ENCODE measurements around the gene NOX3. TPM values are rescaled to one million over a fixed set of nuclear protein-coding genes. Genes with fewer than 3 reads are reported as not detected.
"Not testable (repeated sequence)": the region's sequence is repeated elsewhere in the genome, so short reads cannot be mapped to it uniquely, and the experiment has no call there.

NOX3 gene
- total RNA-seq, 6 experiments from 2014 or later: not detected

GRCh38 chr6:155461556-155461955, 5.9 kb upstream of the NOX3 start:
- TF ChIP-seq CTCF (IDR thresholded peaks at IDR 0.05): no peak
- Mint-ChIP-seq H3K9me3 (peaks cover 5% of the 10 kb centered on the region), H3K27me3 (ENCODE audit: insufficient read depth) (peaks cover 3% of the 10 kb centered on the region), H3K4me3 (no peak overlapping the region), H3K36me3 (ENCODE audit: low read depth) (peaks cover 13% of the 10 kb centered on the region), H3K27ac (no peak overlapping the region), H3K4me1 (ENCODE audit: low read depth) (peaks cover 10% of the 10 kb centered on the region)
- DNase-seq: no peak

DNA sequence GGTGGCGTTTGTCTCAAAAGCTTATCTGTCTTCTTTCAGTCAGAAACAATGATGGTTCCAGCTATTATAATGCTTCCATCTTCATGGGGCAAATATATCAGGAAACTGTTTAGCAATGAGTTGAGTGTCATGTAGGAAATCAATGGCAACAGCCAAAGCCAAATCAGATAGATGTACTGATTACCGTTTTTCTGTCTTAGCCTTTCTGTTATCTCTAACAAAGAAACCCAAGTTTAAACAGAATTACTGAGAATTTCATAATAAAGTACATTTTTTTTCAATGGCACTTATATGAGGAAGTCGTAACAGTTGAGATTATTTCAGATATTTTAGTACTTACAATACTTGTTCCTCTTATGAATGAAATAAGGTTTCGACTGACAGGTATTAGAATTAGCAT, 1.2 kb downstream of the NOX3 start:
- peaks cover 3% of the 10 kb centered on the region; the same call in 1 of the 2 replicates for H3K27me3 Mint-ChIP-seq (ENCODE audit: insufficient read depth)
- H3K27ac Mint-ChIP-seq: no peak overlapping the region
- H3K4me1 Mint-ChIP-seq (ENCODE audit: low read depth): peaks cover 3% of the 10 kb centered on the region
- H3K9me3 Mint-ChIP-seq: no peaks in the 10 kb centered on the region
- H3K4me3 Mint-ChIP-seq: no peak overlapping the region
- H3K36me3 Mint-ChIP-seq (ENCODE audit: low read depth): no peaks in the 10 kb centered on the region
- TF ChIP-seq CTCF (IDR thresholded peaks at IDR 0.05): no peak
- no peak for DNase-seq

DNA sequence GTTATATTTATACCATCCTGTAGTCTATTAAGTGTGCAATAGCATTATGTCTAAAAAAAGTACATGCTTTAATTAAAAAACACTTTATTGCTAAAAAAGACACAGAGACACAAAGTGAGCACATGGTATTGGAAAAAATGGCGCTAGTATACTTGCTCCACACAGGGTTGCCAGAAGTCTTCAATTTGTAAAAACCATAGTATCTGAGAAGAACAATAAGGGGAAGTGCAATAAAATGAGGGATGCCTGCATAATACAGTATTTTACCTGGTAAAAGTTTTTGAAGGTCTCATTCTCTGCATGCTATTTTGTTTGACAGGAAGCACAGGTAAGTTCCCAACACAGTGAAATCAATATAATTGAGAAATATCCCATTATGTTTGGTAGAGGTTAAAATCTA, 1.6 kb downstream of the NOX3 start:
- Mint-ChIP-seq H3K9me3 (no peaks in the 10 kb centered on the region), H3K27me3 (ENCODE audit: insufficient read depth) (peaks cover 3% of the 10 kb centered on the region; the same call in 1 of the 2 replicates), H3K4me1 (ENCODE audit: low read depth) (peaks cover 8% of the 10 kb centered on the region), H3K27ac (no peak overlapping the region), H3K36me3 (ENCODE audit: low read depth) (no peaks in the 10 kb centered on the region), H3K4me3 (no peak overlapping the region)
- no peak for TF ChIP-seq CTCF (IDR thresholded peaks at IDR 0.05)
- DNase-seq: no peak

- peaks cover 2% of the 10 kb centered on the region; the same call in 1 of the 2 replicates for H3K27me3 Mint-ChIP-seq (ENCODE audit: insufficient read depth)
- DNase-seq: no peak
- no peak overlapping the region for H3K27ac Mint-ChIP-seq
- no peak overlapping the region for H3K4me3 Mint-ChIP-seq
- no peaks in the 10 kb centered on the region for H3K36me3 Mint-ChIP-seq (ENCODE audit: low read depth)
- TF ChIP-seq CTCF (IDR thresholded peaks at IDR 0.05): no peak
- H3K4me1 Mint-ChIP-seq (ENCODE audit: low read depth): peaks cover 16% of the 10 kb centered on the region
- no peaks in the 10 kb centered on the region for H3K9me3 Mint-ChIP-seq
These were observed 3.1 kb downstream of the NOX3 start for GRCh38 chr6:155452576-155452975.

- DNase-seq; H3K36me3 Mint-ChIP-seq (ENCODE audit: low read depth); H3K9me3 Mint-ChIP-seq; H3K27ac Mint-ChIP-seq; H3K4me3 Mint-ChIP-seq; H3K27me3 Mint-ChIP-seq (ENCODE audit: insufficient read depth): not testable (repeated sequence)
- H3K4me1 Mint-ChIP-seq (ENCODE audit: low read depth): peaks cover 16% of the 10 kb centered on the region
These were observed 4.1 kb downstream of the NOX3 start for GRCh38 chr6:155451530-155451929.

GRCh38 chr6:155450240-155450581, 5.4 kb downstream of the NOX3 start:
- H3K27ac Mint-ChIP-seq: no peak overlapping the region
- TF ChIP-seq CTCF (IDR thresholded peaks at IDR 0.05): no peak
- DNase-seq: no peak
- peaks cover 2% of the 10 kb centered on the region; the same call in 1 of the 2 replicates for H3K27me3 Mint-ChIP-seq (ENCODE audit: insufficient read depth)
- H3K4me1 Mint-ChIP-seq (ENCODE audit: low read depth): peaks cover 16% of the 10 kb centered on the region
- no peak overlapping the region for H3K4me3 Mint-ChIP-seq
- no peaks in the 10 kb centered on the region for H3K36me3 Mint-ChIP-seq (ENCODE audit: low read depth)
- H3K9me3 Mint-ChIP-seq: no peaks in the 10 kb centered on the region

Data from HFFc6 (cell line).